Hair follicular keratinocyte (primary cell): Measurements from ENCODE around the gene TUT4. TPM values are rescaled to one million over a fixed set of nuclear protein-coding genes. Genes with fewer than 3 reads are reported as not detected.

Experiments used
- total RNA-seq: library from RNA; depleted of rRNA; stranded (reverse); fragments of >200 nt; gene quantifications from 2 replicates; pipeline ENCODE4 v1.2.3, GENCODE V29; 2015

Gene TUT4
- total RNA-seq: 19.4 and 19.9 TPM in 2 replicates

GRCh38 chr1:52552505-52553361, at the start of gene TUT4:
Gene TUT4 (minus strand): TSS chr1:52553092. CDS start chr1:52526280, 26,812 bp downstream.

GRCh38 chr1:52601991-52602855, 49.3 kb upstream of the TUT4 start, which contains the start of gene GPX7:
Gene GPX7 (plus strand): TSS chr1:52602371. CDS start chr1:52602410, 39 bp downstream.

GRCh38 chr1:52404116-52404974, 148.5 kb downstream of the TUT4 start, which contains the start of the genes ORC1 and PRPF38A:
Gene ORC1 (minus strand): TSS chr1:52404423. CDS start chr1:52402223, 2,200 bp downstream.
Gene PRPF38A (plus strand): TSS chr1:52404602. CDS start chr1:52404750, 148 bp downstream.

Other genes with a start within 250 kb of the TUT4 start
- 21.9 and 24.5 TPM in 2 replicates for gene CC2D1B, start 186.9 kb downstream of the TUT4 start, total RNA-seq
- 3.4 and 12.3 TPM in 2 replicates for gene ORC1, start 148.7 kb downstream of the TUT4 start, total RNA-seq
- 5.2 and 14.8 TPM in 2 replicates for gene PRPF38A, start 148.5 kb downstream of the TUT4 start, total RNA-seq
- gene GPX7, start 49.3 kb upstream of the TUT4 start, total RNA-seq: 6.1 and 7.7 TPM in 2 replicates
- gene SHISAL2A, start 80.1 kb upstream of the TUT4 start, total RNA-seq: not detected in 2 replicates
- 11.9 and 15.8 TPM in 2 replicates for gene COA7, start 145.3 kb upstream of the TUT4 start, total RNA-seq
- 14.2 and 17.7 TPM in 2 replicates for gene ZYG11B, start 173.4 kb upstream of the TUT4 start, total RNA-seq